ENCODE measurements around the gene CREBRF.
"Not testable (repeated sequence)": the region's sequence is repeated elsewhere in the genome, so short reads cannot be mapped to it uniquely, and the experiment has no call there.

CREBRF gene

DNA sequence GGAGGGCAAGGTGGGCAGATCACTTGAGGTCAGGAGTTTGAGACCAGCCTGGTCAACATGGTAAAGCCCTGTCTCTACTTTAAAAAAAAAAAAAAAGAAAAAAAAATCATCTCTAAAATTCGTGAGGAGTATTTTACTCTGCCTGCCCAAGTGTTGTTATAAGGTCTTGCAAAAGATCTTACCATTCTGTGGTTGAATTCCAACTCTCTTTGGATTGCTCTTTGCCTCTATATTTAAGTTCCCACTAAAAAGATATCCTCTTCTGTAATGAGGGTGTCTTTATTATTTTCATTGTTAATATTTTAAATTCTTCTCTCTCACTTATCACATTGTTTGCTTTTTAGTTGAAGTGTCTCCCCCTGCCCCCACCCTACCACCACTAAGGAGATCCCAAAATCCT lies 33.4 kb downstream of the CREBRF start:
- no peak for DNase-seq

DNA sequence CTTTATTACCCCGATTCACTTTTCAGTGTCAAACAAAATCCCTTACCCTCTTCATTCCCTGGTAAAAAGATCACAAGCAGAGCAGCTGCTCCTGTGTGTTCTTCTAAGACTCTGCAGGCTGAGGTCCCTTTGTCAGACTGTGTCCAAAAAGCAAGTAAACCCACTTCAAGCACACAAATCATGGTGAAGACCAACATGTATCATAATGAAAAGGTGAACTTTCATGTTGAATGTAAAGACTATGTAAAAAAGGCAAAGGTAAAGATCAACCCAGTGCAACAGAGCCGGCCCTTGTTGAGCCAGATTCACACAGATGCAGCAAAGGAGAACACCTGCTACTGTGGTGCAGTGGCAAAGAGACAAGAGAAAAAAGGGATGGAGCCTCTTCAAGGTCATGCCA lies 34.5 kb downstream of the CREBRF start:
- DNase-seq: no peak

DNA sequence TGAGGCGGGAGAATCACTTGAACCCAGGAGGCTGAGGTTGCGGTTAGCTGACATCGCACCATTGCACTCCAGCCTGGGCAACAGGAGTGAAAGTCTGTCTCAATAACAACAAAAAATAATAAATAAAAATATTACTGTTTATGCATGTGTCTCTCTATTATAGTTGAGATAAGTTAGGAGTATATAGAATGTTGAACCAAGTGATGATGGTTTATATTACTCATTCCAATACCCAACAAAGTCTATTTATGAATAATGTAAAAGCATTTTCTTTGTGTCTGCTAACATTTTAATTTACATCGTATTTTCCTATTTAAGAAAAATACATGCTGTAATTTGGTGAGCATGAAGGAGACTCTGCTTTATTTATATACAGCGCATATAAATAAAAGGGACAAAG lies 35.8 kb downstream of the CREBRF start:
- no peak for DNase-seq

DNA sequence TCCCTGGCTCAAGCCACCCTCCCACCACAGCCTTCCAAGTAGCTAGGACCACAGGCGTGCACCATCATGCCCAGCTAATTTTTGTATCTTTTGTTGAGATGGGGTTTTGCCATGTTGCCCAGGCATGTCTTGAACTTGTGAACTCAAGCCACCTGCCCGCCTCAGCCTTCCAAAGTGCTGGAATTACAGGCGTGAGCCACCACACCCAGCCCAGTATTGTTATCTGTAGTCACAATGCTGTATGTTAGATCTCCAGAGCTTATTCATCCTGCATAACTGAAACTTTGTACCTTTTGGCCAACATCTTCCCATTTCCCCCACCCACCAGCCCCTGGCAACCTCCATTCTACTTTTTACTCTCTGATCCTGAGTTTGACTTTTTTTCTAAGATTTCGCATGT lies 37.5 kb downstream of the CREBRF start:
- no peak for DNase-seq

DNA sequence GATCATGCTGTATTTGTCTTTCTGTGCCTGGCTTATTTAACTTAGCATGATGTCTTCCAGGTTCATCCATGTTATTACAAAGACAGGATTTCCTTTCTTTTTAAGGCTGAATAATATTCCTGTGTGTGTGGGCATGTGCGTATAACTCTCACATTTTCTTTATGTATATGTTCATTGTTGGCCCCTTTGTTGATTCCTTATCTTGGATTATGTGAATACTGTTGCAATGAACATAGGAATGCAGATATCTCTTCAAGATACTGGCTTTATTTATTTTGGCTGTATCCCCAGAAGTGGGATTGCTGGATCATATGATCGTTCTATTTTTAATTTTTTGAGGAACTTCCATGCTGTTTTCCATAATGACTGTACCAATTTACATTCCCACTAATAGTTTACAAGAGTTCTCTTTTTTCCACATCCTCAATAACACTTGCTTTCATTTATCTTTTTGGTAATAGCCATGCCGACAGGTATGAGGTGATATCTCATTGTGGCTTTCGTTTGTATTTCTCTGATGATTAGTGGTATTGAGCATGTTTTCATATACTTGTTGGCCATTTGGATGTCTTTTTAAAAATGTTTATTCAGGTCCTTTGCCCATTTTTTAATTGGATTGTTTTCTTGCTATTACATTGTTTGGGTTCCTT lies 38.0 kb downstream of the CREBRF start:
- no peak for DNase-seq

DNA sequence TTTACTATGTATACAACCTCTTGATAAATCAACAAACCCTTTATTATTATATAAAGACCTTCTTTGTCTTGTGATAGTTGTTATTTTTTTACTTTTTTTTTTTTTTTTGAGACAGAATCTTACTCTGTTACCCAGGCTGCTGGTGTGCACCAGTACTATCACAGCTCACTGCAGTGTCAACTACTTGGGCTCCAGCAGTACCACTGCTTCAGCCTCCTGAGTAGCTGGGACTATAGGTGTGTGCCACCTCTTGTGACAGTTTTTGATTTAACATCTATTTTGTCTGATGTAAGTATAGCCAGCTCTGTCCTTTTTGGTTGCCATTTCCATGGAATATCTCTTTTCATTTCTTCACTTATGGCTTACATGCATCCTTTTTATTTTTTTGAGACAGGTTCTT lies 42.6 kb downstream of the CREBRF start:
- DNase-seq: no peak

DNA sequence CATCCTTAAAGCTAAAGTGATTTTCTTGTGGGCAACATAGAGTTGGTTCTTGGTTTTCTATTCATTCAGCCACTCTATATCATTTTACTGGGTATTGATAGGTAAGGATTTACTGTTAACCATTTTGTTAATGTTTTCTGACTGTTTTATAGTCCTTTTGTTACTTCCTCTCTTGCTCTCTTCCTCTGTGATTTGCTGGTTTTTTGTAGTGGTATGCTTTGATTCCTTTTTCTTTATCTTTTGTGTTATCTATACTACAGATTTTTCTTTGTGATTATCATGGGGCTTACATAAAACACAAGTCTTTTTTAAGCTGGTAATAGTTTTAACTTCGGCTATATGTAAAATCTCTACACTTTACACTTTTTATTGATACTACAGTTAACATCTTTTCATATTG lies 43.3 kb downstream of the CREBRF start:
- no peak for DNase-seq

DNA sequence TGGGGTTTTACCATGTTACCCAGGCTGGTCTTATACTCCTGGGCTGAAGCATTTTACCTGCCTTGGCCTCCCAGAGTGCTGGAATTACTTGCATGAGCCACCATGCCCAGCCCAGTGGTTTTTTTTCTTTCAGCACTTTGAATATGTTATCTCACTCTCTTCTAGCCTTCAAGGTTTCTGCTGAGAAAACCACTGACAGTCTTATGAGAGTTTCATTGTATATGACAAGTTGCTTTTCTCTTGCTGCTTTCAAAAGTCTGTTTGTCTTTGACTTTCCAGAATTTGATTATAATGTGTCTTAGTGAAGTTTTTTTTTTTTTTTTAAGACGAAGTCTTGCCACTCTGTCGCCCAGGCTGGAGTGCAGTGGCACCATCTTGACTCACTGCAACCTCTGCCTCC lies 45.1 kb downstream of the CREBRF start:
- no peak for DNase-seq

DNA sequence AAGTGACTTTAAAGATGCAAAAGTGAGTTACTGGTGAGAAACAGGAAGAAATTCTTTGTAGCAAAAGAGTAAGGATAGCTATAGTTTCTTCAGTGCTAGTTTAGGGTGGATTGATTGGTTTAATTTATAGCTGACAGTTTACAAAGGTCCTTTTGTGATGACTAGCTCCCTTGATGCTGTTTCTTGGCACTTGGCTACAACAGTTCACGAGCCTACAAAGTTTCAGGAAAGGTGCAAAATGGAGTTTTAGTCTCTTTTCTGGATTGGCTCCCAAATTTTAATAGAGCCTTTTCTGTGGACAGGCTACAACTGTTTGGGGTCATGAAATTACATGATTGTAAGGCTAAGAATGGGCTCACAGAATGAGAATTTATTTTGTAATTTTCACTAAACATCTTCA lies 47.3 kb downstream of the CREBRF start:
- DNase-seq: no peak

DNA sequence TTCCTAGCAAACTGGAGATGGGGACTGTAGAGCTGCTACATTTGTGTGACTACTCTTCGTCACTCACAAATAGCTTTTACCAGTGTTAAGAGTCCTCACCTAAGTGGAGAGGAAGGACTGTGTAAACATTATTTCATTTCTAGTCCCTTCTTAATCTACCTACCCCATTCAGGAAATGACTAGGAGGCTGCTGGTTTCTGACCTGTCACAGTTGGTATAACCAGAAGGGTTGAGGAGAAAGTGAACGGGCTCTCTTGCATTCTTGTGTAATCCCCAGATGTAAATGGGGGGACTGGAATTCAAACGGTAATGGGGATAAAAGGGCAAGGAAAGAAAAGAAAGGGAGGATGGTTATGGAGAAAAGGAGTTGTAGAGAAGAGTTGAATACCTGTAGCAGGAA lies 52.8 kb downstream of the CREBRF start:
- DNase-seq: no peak

DNA sequence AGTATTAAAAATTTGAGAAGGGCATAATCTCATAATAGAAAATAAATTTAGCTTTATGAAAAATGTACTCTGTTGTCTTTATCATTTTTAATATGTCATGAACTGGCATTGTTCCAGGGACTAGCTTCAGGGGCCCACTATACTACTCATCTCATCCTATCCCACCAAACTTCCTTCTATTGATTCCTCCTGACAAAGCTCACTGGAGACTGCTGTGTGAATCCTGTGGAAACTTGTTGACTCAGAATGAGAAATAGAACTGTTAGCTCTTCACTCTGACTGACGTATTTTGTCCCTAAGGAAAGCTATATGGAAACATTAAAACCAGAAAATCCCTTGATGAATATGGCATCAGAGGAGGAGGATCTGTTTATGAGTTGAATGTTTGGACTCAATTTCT lies 58.4 kb downstream of the CREBRF start:
- no peak for DNase-seq

DNA sequence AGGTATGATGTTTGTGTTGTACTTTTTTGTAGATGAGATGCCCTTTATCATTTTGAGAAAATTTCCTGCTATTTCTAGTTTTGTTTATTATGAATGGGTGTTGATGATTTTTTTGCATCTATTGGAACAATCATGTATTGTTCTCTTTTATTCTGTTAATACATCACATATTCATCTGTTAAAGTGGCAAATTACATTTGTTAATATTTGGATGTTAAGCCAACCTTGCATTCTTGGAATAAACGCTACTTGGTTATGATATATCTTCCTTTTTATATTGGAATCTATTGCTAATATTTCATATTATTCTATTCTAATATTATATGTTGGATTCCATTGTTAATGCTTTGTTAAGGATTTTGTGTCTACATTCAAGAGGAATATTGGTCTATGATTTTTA lies 63.6 kb downstream of the CREBRF start:
- no peak for DNase-seq

DNA sequence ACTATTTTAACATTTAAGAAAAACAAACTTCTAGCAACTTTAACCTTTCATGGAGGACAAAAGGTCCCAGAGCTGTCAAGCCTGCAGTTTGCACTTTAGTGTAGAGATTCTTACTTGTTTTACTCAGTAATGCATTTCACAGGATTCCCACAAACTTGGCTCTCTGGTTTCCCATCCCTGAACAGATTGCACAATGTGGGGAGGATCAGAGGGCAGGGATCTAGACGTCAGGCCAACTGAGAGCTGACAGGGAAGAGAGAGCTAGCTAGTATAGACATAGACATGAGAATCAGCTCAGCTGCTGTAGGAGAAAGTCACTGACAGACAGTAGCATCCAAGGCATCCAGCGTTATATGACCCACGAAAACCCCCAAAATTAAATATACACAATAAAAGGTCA lies 67.3 kb downstream of the CREBRF start:
- DNase-seq: no peak

DNA sequence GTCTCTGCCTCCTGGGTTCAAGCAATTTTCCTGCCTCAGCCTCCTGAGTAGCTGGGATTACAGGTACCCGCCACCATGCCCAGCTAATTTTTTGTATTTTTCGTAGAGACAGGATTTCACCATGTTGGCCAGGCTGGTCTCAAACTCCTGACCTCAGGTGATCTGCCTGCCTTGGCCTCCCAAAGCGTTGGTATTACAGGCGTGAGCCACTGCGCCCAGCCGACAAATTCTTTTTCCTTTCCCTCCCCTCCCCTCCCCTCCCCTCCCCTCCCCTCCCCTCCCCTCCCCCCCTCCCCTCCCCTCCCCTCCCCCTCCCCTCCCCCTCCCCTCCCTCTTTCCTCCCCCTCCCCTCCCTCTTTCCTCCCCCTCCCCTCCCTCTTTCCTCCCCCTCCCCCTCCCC lies 76.0 kb downstream of the CREBRF start:
- DNase-seq: not testable (repeated sequence)

DNA sequence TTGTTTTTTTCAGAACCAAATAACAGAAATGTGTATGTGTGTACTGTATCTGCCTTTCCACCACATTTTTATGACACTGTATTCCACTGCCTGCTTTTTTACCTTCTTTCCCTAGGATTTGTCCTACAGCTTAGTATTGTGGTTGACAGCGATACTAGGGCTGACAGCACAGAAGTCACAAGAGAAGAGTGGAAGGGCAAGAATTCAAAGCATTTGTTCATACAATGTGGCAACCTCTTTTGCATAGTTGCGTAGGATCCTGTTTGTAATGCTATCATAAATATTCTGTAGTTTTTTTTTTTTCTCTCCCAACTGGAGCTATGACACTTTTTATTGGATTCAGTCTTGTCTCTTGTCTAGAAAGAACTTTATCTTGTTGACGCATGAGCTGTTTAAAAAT lies 82.6 kb downstream of the CREBRF start:
- DNase-seq: no peak

DNA sequence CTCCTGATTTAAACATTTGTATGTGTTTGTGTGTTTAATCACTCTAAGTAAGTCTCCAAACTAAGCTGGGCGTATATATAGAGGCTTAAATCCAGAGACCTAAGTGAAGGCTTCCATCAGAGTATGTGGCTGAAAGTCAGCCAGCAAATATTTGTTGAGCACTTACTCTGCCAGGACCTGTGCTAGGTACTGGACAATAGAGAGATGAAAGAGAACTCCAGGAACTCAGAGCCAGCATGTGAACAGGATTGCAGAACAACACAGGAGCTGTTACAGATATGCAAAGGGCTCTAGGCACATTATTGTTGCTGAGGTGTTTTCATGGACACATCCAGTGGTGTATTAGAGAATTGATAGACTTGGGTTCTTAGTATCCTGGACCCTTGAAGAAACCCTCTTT lies 83.5 kb downstream of the CREBRF start:
- no peak for DNase-seq

DNA sequence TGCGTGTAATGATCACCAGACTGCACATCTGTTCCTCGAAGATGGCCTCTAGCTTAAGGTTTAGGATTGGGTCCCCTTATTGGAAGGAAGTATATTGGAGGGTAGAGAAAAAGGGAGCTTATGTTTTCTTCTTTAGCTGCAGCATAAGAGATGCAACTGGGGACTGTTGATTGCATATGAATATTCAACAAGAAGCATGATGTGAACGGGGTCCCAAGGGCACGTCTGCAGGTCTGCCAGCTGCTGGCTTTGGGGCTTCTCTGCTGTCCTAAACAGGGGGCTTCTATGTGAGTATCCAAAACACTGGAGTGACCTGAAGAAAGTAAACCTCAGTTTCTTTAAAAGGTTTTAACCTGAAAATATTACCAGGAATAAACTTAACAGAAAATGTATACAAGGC lies 84.6 kb downstream of the CREBRF start:
- DNase-seq: no peak

DNA sequence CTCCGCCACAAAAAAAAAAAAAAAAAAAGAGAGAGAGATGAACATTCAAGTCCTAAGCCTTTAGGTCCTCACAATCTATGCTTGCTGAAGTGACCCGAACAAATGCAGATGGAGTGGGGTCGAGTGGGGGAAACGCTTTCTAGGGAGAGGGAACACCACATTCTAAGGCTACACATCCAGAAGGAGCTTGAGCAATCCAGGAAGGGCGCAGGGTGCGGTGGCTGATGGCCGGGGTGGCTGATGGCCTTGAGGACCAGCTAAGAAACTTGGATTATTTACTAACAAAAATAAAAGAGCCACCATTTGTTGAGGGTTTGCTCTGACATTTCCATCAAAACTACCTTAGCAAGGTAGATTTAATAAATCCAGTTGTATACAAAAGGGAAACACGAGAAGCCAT lies 87.4 kb downstream of the CREBRF start:
- DNase-seq: no peak

DNA sequence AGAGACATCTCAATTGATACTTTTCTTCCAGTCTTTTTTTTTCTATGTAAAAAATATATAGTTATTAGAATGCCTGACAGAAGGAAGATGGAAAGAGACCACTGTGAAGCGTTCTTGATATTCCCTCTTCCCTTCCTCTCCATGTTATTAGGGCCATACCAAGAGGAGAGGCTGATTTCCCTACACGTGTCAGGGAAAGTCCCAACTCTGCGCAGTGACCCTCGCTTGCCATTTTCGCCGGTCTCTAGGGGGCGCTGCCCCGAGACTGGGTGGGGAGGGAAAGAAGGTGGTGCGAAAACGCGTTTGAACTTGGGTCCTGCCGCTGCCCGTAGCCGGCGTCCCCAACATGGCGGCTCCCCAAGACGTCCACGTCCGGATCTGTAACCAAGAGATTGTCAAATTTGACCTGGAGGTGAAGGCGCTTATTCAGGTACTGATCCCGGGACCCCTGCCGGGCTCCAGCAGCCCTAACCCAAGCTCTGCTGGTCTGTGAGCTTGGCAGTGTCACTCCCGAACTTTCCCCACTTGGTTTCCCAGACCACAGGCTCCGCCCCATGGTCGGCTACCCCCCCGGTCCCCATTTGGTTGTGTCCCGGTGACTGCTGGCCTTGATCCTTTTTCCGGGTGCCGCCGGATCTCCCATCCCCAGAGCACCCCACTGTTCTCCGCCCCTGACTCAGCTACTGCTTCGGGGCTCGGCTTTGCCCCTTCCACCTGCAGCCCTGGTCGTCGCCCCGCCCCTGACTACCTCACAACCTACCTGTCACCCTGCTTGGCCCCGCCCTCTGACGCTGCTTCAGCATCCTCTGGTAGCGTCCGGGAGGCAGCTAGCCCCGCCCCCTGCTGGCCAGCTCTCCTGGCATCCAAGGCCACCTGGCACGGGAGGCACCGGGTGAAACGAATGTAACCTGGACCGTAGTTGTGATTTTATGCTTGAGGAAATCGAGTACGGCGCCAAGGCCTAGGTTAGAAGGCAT lies 88.3 kb downstream of the CREBRF start, which contains the start of gene BNIP1:
BNIP1 (plus strand) TSS at position 332 of the 977 bp plus-strand sequence; CDS start at position 347, 15 bp downstream.
- DNase-seq: peak; percentile 70

DNA sequence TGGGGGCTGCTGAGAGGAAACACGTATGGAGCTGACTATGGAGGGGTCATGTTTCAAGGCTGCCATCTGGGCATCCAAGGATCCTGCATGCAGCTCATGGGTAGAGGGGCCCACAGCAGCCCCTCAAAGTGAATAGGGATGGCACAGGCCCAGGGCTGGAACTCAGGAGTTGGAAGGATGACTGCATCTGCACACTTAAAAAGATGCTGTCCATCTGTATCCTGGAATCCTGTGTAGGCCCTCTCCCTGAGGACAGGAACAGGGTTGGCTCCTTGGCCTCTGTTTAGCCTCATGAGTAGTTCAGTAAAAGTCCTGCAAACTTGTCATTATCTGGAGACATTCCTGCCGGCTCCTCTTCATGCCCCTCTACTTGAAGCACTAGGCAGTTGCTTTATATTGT lies 92.2 kb downstream of the CREBRF start:
- no peak for DNase-seq

DNA sequence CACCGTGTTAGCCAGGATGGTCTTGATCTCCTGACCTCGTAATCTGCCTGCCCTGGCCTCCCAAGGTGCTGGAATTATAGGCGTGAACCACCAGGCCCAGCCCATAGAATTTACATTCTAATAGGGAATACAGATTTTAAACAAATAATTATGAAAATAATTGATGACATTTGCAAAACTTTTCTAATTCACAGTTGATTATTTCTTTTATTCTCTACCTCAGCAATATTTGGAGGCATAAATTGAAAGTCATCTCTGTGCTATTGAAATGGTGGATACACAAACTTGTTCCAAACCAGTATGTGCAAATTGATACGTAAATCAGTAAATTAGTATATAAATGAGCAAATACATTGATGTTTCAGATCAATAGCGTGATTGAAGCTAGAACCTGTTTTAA lies 96.4 kb downstream of the CREBRF start:
- DNase-seq: no peak

DNA sequence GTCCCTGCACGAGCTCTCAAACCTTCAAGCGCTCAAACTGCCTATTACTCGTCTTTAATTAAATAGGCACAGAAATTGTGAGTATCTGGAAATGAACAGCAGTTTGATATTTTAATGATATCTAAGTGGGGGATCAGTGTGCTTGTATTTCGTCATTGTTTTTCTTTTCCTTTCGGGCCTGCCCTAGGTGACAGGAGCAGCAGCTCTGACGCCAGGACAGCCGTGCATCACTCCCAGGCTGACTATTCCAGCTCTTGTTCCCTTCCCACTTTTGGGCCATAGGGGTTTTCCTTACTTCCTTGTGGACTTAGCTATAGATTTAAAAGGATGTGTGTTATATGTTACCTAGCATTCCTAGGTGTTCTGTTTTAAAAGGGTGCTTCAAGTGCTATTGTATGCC lies 97.7 kb downstream of the CREBRF start:
- no peak for DNase-seq

DNA sequence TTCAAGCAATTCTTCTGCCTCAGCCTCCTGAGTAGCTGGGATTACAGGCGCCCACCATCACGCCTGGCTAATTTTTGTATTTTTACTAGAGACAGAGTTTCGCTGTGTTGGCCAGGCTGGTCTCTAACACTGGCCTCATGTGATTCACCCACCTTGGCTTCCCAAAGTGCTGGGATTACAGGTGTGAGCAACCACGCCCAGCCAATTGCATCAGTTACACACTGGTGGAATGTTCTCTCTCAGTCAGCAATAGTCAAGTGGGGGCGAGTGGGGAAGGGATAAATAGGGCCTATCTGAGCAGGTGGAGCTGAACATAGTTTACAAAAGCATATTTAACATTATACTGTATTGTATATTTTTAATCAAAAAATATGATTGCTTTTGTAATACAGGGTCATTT lies 98.5 kb downstream of the CREBRF start:
- DNase-seq: not testable (repeated sequence)

DNA sequence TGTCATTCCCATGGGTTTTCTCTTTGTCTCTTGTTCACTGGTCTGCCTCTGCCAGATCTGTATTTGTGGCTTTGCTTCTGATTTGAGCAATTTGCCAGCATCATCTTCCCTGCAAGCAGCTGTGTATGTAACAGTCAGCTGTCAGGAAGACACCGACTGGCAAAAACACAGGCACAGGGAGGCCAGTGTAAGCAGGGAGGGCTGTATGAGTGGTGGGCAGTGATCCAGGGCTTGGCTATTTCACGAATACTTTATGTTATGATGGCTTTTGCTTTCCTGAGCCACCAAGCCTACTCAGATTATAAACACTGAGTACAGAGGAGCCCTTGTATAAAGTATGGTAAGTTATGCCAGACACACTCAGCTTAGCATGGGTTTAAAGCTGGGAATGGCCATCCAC lies 99.8 kb downstream of the CREBRF start:
- no peak for DNase-seq
